ENCODE measurements around the gene NUDT22. TPM values are rescaled to one million over a fixed set of nuclear protein-coding genes. Genes with fewer than 3 reads are reported as not detected.

Gene NUDT22
- total RNA-seq, 6 donors from 2014 or later: 30.3 to 94.3 (median 68.0) TPM

GRCh38 chr11:64251753-64252002 is 25.6 kb downstream of the NUDT22 start:
- H3K4me3 ChIP-seq: peak overlapping the region; percentile 56 to 96 (median 87)
- no peaks in the 10 kb centered on the region for H3K27me3 ChIP-seq
- WGBS, 2 donors: 1 to 3% methylated on average over 13 to 15 of the region's 18 CpGs
- H3K9me3 ChIP-seq: no peaks in the 10 kb centered on the region
- no peak for ATAC-seq (ENCODE audit: low FRiP score in 2 of 2)
- DNase-seq: no peak
- H3K36me3 ChIP-seq: peaks cover 5 to 26% (median 25%) of the 10 kb centered on the region in 4 donors
- TF ChIP-seq CTCF (IDR thresholded peaks at IDR 0.05): no peak
- TF ChIP-seq EP300 (IDR thresholded peaks at IDR 0.05): no peak
- TF ChIP-seq POLR2AphosphoS5 (IDR thresholded peaks at IDR 0.05): no peak
- H3K27ac ChIP-seq: peak overlapping the region; percentile 59 to 82 (median 80)
- H3K4me1 ChIP-seq: peaks cover 26 to 48% (median 35%) of the 10 kb centered on the region in 4 donors

- H3K9me3 ChIP-seq: no peaks in the 10 kb centered on the region
- H3K4me1 ChIP-seq: peaks cover 26 to 44% (median 35%) of the 10 kb centered on the region in 4 donors
- peak overlapping the region; percentile 56 to 96 (median 87) for H3K4me3 ChIP-seq
- peak overlapping the region; percentile 59 to 82 (median 80) for H3K27ac ChIP-seq
- no peaks in the 10 kb centered on the region for H3K27me3 ChIP-seq
- TF ChIP-seq CTCF (IDR thresholded peaks at IDR 0.05) (peak in 5 of 6 experiments; percentile 23 to 47 (median 34)), POLR2A (IDR thresholded peaks at IDR 0.05) (peak in 1 of 4 donors; percentile 28), EP300 (IDR thresholded peaks at IDR 0.05) (no peak), POLR2AphosphoS5 (IDR thresholded peaks at IDR 0.05) (peak in 1 of 2 donors; percentile 23)
- DNase-seq: peak; percentile 70 to 87
- ATAC-seq (ENCODE audit: low FRiP score in 2 of 2): peak; percentile 9 to 49
- peaks cover 5 to 30% (median 29%) of the 10 kb centered on the region in 4 donors for H3K36me3 ChIP-seq
- 2 to 4% methylated on average over 21 to 23 of the region's 23 CpGs for WGBS, 2 donors
These were observed 26.2 kb downstream of the NUDT22 start for GRCh38 chr11:64252003-64252872.

GRCh38 chr11:64253043-64253442 is 27.0 kb downstream of the NUDT22 start:
- Histone ChIP-seq H3K36me3 (peaks cover 5 to 39% (median 34%) of the 10 kb centered on the region in 4 donors), H3K27ac (peak overlapping the region in 2 of 4 donors; percentile 81 to 82), H3K4me1 (peaks cover 20 to 38% (median 29%) of the 10 kb centered on the region in 4 donors), H3K9me3 (no peaks in the 10 kb centered on the region), H3K27me3 (no peaks in the 10 kb centered on the region), H3K4me3 (peak overlapping the region in 2 of 4 donors; percentile 56 to 96)
- WGBS, 2 donors: 73 to 88% methylated on average over 5 to 8 of the region's 8 CpGs
- DNase-seq (peak in 1 of 2 donors; percentile 34), ATAC-seq (ENCODE audit: low FRiP score in 2 of 2) (no peak)
- TF ChIP-seq CTCF (IDR thresholded peaks at IDR 0.05) (no peak), POLR2A (IDR thresholded peaks at IDR 0.05) (no peak), EP300 (IDR thresholded peaks at IDR 0.05) (no peak), POLR2AphosphoS5 (IDR thresholded peaks at IDR 0.05) (no peak)

DNA sequence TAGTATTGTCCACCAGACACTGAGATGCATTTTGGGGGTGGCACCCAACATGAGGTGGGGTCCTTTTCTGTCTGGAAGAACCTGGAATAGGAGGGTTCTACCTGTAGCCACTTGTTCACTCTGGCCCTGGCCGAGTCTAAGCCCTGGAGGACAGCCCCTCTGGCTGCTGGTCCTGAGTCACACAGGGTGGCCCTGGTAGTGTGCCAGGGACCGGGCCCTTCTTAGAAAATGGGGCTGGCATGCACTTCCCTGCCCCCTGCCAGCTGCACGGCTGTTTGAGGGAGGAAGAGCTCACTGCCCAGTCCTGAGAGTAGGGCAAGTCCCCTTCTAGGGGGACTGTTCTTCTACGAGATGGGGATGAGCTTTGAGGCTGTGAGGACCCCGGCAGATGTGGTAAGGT is 27.4 kb downstream of the NUDT22 start:
- DNase-seq (no peak), ATAC-seq (ENCODE audit: low FRiP score in 2 of 2) (no peak)
- no peak for TF ChIP-seq POLR2A (IDR thresholded peaks at IDR 0.05)
- Histone ChIP-seq H3K4me1 (peaks cover 20 to 37% (median 28%) of the 10 kb centered on the region in 4 donors), H3K36me3 (peaks cover 7 to 43% (median 38%) of the 10 kb centered on the region in 4 donors), H3K27ac (peak overlapping the region in 1 of 4 donors; percentile 4), H3K27me3 (no peaks in the 10 kb centered on the region), H3K9me3 (no peaks in the 10 kb centered on the region), H3K4me3 (no peak overlapping the region)
- 56 to 59% methylated on average over 2 to 5 of the region's 5 CpGs for WGBS, 2 donors

GRCh38 chr11:64254326-64254725 is 28.3 kb downstream of the NUDT22 start:
- peak in 1 of 2 donors; percentile 77 for DNase-seq
- Histone ChIP-seq H3K27ac (peak overlapping the region in 1 of 4 donors; percentile 4), H3K27me3 (no peaks in the 10 kb centered on the region), H3K4me1 (peaks cover 20 to 37% (median 28%) of the 10 kb centered on the region in 4 donors), H3K4me3 (no peak overlapping the region), H3K9me3 (no peaks in the 10 kb centered on the region), H3K36me3 (peaks cover 11 to 51% (median 46%) of the 10 kb centered on the region in 4 donors)
- WGBS, 2 donors: 76% methylated on average over 7 of the region's 7 CpGs; no CpG with 5 or more reads in 1 of the 2 donors
- no peak for ATAC-seq (ENCODE audit: low FRiP score in 2 of 2)
- TF ChIP-seq POLR2A (IDR thresholded peaks at IDR 0.05) (no peak), CTCF (IDR thresholded peaks at IDR 0.05) (no peak), EP300 (IDR thresholded peaks at IDR 0.05) (no peak), POLR2AphosphoS5 (IDR thresholded peaks at IDR 0.05) (no peak)
